Measurements from ENCODE around the gene FBXL13.
"Not testable (repeated sequence)": the region's sequence is repeated elsewhere in the genome, so short reads cannot be mapped to it uniquely, and the experiment has no call there.

Gene FBXL13

DNA sequence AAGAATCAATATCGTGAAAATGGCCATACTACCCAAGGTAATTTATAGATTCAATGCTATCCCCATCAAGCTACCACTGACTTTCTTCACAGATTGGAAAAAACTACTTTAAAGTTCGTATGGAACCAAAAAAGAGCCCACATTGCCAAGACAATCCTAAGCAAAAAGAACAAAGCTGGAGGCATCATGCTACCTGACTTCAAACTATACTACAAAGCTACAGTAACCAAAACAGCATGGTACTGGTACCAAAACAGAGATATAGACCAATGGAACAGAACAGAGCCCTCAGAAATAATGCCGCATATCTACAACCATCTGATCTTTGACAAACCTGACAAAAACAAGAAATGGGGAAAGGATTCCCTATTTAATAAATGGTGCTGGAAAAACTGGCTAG is 53.7 kb downstream of the FBXL13 start:
- DNase-seq = not testable (repeated sequence)

DNA sequence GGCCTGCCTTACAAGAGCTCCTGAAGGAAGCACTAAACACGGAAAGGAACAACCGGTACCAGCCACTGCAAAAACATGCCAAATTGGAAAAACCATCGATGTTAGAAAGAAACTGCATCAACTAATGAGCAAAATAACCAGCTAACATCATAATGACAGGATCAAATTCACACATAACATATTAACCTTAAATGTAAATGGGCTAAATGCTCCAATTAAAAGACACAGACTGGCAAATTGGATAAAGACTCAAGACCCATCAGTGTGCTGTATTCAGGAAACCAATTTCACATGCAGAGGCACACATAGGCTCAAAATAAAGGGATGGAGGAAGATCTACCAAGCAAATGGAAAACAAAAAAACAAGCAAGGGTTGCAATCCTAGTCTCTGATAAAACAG is 56.3 kb downstream of the FBXL13 start:
- not testable (repeated sequence) for DNase-seq

DNA sequence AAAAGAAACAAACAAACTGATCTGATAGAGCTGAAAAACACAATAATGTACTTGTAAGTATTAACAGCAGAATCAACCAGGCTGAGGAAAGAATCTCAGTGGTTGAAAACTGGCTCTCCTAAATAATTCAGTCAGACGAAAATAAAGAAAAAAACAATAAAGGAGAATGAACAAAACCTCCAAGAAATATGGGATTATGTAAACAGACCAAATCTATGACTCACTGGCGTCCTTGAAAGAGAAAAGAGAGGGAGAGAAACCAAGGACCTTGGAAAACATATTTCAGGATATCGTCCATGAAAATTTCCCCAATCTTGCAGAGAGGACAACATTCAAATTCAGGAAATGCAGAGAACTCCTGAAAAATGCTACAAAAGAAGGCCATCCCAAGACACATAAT is 62.9 kb downstream of the FBXL13 start:
- no peak for DNase-seq

DNA sequence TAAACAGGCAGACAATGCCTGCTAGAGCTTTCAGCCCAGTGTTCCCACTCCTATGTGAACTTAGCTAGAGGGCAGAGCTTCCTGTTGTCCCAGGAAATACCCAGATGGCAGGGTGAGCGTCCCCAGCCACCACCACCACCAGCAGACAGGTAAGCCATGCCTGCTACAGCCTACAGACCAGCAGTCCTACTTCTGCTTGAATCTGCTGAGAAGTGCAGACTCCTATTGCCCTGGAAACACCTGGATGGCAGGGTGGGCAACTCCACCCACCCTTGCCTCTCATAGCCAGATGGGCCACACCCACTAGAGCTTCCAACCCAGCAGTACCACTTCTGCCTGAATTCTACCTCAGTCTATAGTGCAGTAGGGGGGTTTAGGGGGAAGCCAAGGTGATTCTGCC is 64.4 kb downstream of the FBXL13 start:
- DNase-seq = no peak

DNA sequence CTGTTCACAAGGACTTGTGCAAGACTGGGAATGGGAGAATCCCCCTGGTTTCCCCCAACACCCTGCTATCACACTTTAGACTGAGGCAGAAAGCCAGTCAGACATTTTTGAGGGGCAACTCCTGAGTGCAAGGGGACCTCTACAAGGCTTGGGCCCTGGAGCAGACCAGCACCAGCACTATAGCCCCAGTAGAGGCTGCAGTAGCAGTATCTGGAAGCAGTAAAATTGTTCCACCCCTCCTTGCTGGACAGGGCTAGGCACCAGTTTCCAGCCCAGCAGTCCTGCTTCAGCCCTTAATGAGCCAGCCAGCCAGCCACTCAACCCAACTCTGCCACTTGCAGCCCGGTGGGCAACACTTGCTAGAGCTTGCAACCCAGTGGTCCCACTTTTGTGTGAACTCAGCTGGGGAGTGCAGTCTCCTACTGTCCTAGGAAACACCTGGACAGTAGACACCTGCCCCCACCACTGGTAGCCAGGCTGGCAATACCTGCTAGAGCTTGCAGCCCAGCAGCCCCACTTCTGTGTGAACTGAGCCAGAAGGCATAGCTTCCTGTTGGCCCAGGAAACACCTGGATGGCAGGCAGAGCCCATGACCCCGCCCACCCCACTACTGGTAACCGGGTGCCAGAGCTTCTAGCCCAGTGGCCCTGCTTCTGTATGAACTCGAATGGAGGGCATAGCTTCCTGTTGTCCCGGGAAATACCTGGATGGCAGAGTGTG is 65.0 kb downstream of the FBXL13 start:
- no peak for DNase-seq

DNA sequence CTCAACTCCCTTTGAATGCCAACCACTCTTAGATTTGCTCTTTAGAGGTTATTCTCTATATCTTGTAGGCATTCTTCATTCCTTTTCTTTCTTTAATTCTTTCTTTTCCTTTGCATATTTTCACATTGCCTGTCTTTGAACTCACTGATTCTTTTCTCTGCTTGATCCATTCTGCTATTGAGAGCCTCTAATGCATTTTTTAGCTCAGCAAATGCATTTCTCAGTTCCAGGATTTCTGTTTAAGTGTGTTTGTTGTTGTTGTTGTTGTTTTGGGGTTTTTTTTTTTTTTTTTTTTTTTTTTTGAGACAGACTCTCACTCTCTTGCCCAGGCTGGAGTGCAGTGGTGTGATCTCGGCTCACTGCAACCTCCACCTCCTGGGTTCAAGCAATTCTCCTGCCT is 71.6 kb downstream of the FBXL13 start:
- DNase-seq = no peak

DNA sequence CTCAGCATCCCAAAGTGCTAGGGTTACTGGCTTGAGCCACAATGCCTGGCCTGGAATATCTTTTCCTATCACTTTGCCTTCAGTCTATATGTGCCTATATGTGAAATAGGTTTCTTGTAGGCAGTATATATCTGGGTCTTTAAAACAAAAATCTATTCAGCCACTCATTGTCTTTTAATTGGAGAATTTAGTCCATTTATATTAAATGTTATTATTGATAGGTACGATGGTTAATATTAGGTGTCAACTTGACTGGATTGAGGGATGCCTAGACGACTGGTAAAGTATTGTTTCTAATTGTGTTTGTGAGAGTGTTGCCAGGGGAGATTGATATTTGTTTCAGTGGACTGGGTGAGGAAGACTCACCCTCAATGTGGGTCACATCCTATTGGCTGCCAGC is 73.4 kb downstream of the FBXL13 start:
- no peak for DNase-seq

DNA sequence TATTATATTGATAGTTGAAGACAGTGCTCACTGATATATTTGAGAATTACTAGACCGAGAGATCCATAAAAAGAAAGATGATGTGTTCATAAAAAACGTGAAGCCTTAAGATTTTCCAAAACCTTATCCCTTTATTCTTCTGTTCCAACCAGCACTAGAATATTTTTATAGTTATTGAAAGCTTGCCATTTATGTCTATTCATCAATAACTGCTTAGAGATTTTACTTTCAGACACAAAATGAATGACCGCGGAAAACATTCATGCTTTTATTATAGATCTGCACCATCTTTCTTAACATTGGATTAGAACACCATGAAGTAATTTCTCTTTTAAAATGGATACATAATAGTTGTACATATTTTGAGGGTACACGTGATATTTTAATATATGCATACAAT is 77.6 kb downstream of the FBXL13 start:
- DNase-seq = no peak

DNA sequence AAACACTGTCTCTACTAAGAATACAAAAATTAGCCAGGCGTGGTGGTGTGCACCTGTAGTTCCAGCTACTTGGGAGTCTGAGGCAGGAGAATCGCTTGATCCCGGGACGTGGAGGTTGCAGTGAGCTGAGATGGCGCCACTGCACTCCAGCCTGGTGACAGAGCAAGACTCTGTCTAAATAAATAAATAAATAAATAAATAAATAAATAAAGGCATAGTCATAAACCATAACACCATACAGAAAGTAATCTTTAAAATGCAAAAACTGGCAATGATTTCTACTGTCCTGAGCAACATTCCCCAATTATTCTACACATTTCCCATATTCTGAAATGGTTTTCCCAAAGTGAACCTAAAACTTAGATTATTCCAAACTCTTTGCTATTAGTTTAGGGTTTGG is 79.0 kb downstream of the FBXL13 start:
- DNase-seq = not testable (repeated sequence)

DNA sequence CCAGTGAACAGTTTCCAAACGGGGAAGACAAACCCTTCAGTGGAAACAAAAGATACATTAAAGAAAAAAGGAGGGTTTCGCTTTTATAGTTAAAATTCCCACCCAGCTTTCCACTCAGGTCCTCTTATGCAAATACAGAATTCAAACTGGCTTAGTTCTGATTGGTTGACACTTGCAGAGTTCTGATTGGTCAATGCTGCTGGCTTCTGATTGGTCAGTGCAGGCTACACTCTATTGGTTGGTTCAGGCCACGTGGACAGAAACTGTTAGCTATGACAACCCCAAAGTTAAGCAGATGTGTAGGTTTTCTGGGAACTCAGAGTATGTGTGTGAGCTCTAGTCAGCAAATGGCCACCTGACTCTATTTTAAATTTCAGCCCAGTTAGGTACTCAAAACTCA is 80.0 kb downstream of the FBXL13 start:
- no peak for DNase-seq

DNA sequence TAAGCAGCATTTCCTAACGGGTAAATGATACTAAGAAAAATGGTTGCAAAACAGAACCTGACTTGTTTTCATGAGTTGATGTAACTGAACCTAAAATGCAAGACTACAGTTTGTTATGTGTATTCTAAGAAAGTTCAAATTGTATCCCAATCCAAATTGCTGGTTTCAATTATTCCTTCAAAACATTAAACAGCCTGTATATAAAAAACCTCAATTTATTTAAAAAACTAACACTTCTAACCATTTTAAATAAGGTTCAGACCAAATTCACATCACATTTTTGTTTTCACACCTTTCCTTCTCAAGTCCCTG is 80.9 kb downstream of the FBXL13 start:
- no peak for DNase-seq

DNA sequence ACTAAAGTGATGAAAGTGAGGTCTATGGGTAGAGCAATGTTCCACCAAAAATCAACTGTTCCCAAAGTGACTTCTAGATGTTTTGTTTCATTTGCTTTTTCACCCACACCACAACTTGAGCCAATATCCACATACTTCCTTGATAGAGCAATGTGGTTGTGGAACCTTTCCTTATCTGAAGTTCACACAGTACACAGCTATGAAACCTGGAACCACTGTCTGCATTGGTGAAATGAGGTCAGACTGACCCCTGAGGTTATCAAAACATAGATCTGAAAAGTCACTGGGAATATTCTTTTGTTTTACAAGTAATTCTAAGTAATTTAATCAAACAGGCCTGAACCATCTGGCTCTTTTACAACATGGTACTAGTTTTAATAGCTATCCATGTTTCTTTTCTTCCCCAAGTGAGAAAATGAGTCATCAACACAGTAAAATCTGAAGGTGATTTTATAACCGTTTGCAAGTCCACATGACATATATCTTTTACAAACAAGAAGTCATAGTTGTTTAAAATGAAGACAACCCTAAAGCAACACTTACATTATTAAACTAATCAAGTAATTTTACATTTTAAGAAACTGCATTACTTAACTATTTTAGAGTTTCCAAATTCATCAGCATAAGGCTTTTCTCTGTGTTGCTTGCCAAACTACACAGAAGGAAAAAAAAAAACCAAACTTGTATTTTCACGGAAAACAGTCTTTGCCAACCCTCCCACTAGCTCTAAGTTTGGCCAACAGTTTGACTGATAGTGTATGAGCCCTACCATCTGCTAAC is 81.5 kb downstream of the FBXL13 start:
- DNase-seq = no peak

DNA sequence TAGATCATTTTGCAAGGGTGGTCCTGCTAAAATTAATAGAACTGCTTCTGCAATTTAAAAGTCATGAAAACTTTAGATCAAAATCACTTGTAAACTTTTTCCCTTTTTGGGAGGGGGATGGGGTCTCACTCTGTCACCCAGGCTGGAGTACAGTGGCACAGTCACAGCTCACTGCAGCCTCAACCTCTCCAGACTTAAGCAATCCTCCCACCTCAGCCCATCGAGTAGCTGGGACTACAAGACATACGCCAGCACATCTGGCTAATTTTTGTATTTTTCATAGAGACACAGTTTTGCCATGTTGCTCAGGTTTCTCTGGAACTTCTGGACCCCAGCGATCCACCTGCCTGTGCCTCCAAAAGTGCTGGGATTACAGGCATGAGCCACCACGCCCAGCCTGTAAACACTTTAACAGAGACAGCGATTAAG is 82.1 kb downstream of the FBXL13 start:
- DNase-seq = no peak

DNA sequence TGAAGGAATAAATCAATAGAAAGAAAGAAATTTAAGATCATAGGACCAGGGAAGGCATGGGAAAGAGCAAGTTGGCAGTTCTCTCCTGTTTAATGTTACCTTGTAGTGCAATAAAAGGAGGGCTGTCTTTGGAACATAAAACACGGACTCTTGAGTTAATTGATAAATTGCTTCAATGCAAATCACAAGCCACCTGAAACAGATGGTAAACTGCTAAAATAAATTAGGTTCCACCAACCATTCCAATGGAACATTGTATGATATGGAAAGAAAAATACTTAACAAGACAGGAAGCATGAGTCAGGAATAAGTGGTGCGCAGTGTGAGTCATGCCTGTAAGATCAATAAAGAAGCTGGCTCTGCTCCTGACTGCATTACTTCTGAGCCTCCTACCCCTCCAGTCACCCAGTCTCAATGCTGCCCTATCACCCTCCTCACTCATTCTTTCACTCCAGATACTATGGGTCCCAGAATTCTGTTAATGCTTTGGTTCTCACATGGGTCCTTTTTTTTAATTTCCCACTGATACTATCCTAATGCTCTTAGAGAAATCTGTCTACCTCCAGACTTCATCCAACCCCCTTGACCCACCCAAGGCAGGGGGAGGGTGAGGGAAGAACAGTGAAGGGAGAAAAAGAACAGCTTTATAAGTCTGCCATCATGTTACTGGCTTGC is 82.9 kb downstream of the FBXL13 start:
- no peak for DNase-seq

DNA sequence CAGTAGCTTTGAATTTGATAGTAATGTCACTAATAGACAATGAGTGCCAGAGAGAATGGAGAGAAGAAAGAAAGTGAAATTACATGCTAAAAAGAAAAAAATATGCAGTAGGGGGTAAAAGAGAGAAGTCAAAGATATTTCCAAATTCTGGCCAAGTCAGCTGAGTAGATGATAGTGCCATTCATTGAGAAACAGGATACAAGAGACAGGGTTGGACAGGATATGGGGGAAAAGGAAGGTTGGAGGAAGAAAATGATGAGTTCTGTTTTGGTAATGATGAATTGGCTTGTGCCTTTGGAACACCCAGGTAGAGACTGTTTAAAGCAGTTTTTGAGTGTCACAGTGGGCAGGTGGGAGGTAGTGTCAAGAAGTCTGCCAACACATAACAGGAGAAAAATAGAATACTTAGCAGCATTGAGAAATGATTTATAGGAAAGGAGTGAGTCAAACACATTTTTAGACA is 83.5 kb downstream of the FBXL13 start:
- DNase-seq = no peak

DNA sequence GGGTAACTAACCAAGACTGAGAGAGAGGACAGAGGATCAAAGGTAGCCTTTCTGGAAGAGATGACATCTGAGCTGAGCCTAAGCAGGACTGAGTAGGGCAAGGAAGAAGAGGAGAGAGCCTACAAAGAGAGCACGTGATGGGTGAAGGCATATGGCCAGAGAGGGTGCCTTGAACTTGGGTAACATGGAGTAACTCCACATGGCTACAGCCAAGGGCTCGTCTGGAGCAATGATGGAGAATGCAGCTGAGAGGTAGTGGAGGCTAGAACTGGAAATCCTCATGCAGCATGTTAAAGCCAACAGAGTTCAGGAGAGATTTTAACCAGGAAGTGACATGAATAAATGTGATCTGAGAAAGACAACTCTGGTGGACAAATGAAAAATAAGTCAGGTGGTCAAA is 84.0 kb downstream of the FBXL13 start:
- DNase-seq = no peak

DNA sequence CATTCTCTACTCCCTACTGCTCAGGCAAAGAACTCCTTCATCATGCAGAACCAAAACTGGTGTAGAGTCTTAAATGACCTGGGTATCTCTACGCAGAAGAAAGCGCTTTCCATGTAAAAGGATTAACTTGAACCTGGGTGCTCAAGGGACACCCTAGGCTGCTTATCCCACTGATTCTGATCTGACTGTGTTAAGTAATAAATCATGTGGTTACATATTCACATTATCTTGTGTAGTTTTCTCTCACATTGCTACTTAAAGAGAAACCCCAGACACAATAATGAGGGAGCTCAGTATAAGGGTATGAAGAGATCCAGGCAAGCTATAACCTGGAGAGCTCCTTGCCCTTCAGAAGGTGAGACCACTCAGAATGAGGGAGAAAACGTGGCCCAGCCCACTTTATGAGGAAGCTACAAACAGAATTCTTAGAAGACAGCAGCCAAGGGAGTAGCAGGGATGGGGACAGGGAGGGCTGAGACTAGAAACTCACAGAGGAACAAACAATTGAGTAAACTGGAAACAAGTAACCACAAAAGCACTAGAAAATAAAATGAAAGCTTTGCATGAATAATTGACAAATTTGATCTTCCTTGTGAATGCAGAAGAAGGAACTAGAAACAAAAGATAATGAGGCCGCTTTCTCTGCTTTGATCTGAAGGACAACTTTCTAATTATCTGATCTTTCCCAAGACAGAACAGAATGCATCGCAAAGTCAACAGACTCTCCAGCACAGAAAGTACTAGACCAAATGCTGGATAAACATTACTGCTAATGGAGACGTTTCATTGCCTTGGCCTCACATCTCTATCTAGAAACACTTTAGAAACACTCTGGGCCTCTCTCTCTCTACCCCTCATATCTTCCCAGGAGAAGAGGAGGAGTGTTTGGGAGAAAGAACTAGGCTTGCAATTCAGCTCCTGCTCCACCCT is 85.7 kb downstream of the FBXL13 start:
- DNase-seq = no peak

DNA sequence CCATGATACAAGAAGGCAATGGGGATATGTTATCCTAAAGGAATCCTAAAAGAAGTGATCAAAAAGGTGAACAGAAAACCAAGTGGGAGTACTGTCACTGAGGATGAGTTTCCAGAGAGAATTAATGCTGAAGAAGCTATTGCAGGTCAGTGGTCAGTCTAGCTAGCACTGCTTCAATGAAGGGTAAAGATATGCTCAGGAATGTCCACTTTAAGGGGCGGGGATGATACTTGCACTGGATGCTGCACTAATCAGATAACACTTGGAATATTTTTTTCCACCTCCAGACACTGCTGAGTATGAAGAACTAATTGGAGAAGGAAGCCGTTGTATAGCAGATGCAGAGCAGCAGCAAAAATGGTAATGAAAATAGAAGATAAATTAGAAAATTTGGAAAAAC is 86.5 kb downstream of the FBXL13 start:
- no peak for DNase-seq

DNA sequence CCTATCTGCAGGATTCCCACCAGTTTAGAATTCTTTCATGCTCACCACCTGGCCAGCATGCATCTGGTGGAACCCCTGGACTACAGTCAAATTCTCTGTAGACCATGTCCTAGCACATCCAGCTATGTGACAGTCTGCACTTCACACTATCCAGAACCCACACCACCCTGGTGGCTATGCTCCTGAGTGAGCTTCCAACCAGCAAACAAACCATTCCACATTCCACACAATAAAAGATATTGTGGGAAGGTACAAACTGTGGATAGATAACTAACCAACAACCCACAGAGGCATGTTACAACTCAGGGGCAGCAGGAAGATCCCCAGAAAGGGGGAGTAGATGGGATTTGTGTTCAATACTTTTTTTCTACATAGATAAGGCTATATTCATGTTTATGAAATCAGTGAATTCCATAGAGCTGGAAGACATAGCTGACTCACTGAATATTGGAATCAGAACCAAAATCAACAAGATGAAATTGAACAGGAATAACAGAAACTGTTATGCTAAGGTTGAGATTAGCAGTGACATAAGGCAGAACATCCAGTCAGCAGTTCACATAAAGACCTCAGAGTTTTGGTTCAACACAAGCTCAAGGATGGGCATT is 89.3 kb downstream of the FBXL13 start:
- DNase-seq = no peak

DNA sequence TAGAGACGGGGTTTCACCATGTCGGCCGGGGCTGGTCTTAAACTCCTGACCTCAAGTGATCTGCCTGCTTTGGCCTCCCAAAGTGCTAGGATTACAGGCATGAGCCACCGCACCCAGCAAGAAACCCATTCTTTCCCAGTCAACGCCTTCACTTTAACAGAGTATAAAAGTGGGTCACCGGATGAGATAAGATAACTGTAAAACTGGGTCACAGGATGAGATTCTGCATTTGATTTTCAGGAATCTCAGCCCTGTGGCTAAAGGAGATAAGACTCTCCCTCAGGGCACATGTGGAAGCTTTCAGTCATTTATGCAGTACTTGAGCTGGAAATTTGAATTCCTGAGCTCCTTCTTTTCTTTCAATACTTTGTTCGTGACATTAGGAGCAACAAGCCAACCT is 91.0 kb downstream of the FBXL13 start:
- no peak for DNase-seq

DNA sequence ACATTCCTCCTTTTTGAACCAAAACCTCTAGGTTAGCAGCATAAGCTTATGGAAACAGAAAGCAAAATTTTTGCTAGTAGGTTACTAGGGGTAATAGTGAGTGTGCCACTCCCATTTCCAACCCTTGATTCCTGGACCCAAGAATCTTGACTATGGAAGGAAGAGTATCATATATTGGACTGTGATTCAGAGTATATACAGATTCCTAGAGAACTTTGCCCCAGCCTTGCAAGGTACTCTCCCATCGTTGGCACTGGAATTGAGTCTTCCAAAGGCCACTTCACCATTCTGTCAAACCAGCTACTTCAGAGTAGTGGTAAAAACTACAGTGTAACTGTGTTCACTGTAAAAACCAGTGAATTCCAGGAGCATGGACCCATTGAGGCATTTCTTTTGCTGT is 92.4 kb downstream of the FBXL13 start:
- DNase-seq = no peak

DNA sequence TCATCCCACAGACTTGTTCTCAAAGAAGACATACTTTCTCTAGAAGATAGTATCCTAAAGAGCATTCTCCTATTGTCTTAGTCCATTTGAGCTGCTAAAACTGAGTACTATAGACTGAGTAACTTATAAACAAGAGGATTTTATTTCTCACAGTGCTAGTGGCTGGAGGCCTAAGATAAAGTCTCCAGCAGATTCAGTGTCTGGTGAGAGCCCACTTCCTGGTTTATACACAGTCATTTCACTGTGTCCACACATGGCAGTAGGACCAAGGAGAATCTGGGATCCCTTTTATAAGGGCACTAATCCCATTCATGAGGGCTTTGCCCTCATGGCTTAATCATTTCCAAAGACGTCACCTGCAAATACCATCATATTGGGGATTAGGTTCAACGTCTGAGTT is 93.1 kb downstream of the FBXL13 start:
- no peak for DNase-seq

DNA sequence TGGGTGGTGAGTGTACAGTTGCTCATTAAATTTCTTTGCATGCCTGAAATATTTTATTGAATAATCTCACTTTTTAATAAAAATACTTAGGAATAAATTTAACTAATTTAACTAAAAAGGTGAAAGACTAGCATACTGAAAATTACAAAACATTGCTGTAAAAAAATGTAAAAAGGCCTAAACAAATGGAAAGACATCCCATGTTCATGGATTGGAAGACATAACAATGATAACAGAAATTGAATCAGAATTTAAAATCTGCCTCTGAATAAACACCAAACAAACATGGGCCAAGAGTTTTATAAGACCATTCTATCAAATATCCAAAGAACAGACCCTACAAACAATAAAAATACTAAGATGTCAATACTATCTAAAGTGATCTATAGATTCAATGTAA is 94.9 kb downstream of the FBXL13 start:
- no peak for DNase-seq
